NCI-H226 (cell line): ENCODE data around the gene CNKSR3.

Experiments used
- DNase-seq: peaks from one replicate; pipeline ENCODE4 v3.0.0-alpha.2; 2015

Gene CNKSR3

DNA sequence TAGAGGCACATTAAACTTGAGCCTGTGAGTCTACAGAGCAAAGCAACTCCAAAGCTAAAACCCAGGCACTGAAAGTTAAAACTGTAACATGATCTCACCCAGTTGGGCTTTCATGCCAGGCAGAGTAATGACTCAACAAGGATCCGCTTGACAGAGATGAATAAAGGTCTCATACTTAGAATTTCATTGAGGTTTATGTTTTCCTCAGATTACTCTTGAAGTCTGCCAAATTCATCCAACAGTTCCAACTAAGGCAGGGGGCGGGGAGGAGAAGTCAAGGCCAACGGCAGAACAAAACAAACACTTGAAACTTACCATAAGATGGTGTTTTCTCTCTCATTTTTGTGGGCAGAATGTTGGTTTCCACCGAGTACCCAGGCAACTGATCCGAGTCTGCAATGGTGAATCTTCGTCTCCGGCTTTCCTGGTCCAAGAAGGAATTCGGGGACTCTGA is 99.8 kb downstream of the CNKSR3 start:
- DNase-seq, result peak; percentile 96

DNA sequence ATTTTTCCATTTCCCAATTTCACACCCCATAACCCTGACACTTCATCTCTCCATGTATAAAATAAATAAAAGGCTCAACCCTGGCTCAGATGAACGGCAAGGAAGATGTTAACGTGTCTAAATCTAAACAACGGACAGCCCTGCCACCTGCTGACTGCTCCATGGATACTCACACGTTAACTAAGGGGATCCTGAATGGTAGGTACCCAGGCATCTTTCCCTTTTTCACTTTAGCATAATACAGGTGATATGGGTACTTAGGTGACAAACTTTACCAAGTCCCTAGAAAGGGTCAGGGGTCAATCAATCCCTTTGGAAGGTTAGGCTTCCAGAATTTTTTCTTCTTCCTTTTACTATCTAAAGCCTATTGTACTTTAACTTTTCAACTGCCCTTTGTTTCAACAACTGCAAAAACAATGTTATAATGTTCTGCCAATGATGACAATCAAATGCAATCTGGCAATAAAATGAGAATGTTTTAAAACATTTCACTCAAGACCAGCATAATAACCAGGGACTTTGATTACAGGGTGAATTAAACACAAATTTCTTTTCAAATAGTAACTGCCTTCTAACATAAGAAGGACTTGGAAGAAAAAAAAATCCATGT is 101.5 kb downstream of the CNKSR3 start:
- peak; percentile 41 for DNase-seq

DNA sequence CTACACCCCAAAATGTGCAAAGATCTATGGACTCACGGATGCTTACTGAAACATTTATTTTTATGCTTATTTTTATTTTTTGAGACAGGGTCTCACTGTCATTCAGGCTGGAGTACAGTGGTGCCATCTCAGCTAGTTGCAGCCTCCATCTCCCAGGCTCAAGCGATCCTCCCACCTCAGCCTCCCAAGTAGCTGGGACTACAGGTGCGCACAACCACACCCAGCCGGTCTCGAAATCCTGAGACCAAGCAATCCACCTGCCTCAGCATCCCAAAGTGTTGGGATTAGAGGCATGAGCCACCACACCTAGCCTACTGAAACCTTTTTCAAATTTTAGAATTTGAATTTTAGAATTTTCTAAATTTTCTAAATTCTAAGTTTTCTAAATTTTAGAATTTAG is 103.0 kb downstream of the CNKSR3 start:
- no peak for DNase-seq

DNA sequence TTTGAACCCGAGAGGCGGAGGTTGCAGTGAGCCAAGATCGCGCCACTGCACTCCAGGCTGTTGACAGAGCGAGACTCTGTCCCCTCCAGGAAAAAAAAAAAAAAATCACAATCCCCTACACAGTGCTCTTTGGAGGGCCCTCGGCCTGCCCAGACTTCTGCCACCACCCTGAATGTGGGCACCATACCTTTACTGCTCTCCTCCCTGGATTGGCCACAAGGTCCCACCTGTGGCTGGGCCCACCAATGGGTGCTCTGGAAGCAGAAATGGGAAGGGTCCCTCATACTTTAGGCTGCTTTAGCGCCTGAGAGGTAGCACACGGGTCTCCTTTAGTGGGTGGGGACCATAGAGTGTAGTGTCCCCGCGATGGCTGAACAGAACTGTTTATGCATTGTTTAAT is 103.6 kb downstream of the CNKSR3 start:
- no peak for DNase-seq

DNA sequence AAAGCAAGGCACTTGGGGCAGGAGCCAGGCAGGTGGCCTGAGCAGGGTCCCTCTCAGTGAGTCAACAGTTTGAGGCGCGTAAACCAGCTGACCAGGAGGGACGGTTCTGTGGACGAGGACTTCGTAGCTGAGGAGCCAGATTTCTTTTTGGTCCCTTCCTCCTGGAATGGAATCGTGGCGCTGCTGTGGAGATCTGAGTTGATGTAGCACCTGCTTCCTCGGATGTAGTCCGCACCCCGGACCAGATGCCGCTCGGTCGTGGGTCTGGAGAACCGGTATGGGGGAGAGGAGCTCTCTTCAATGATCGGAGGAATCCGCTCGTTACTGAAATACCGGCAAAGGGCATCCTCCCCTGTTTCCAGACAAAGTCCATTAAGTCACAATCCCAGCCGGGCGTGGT is 104.2 kb downstream of the CNKSR3 start:
- DNase-seq, result no peak

DNA sequence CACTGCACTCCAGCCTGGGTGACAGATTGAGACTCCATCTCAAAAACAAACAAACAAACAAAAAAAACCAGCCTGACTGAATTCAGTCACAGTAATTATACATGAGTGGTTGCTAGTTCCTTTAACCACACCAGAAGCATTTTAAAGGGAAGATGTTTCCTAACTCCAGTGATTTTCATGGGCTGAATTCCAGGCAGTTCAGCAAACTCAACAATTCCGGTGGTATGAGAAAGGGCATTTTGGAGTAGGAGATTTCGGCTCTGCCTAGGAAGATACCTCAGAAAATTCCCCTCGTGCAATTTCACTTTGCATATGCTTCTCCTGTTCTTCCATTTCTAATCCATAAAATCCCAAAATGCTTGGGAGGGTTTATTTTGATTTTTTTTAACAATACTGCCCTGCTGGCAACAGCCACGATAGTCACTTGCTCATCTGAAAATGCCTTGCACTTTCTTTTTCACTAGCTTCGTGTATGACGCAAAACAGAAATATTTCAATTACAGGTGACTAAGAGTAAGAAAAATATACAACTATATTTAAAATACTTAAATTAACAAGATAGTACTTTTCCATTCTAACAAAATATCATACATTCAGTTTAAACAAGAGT is 105.6 kb downstream of the CNKSR3 start:
- DNase-seq, result peak; percentile 48

DNA sequence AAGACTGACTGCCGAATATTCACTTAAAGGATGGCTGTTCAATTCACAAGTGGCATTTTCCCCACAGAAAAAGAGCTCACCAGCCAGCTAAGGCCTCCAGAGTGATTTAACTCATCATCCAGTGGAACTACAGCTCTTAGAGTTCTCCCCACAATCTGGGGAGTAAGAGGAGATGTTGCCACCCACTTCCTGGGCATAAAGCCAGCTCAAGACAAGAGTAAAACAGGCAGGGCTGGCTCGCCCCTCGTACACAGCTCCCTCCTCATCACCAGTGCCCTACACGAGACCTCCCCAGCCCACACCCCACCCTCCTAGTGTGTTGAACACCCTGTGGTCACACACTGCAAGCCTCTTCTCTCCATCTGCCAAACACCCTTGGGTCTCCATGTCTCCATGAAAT is 106.7 kb downstream of the CNKSR3 start:
- DNase-seq, result peak; percentile 87

DNA sequence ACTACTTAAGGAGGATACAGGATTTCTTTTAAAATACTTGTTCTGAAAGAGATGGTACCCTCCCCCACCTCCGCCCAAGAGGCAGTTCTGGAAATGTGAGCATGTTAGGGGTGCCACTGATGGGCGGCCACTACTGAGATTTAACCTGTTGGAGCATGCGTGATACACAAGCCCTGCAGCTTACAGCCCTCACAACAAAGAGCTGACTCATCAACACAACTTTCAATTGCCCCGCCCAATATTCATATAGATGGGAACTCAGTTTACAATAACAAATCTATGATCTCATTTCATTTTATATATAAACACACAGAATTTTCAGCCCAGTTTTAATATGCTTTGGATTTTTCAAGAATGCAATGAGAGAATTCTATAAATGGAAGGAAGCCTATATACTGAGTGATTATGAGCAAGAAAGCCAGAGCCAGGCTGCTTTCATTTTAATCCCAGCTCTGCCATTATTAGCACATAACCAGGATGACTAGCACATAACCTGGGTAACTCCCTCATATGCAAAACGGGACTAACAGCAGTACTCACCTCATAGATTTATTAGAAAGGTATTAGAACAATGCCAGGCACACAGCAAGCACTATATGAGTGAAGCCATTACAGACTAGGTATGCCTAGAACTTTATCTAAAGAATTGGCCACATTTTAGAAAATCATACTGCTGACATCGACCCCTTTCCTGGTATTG is 108.3 kb downstream of the CNKSR3 start:
- DNase-seq, result no peak

DNA sequence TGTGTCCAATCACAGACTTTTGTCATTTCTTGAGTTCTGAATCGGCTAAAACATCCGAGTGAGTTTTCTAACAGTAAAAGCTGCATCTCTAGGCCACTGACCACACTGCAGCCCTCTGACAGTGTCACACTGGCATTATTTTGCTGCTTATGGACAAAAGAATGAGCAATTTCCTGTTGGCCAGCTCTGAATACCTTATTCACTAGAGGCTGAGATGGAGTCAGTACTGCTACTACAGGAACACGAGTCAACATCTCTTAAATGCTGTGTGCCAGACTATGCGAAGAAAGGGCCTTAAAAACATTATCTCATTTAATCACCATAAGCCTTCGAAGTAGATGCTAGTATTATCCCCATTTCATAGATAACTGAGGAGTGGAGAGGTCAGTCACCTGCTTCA is 111.4 kb downstream of the CNKSR3 start:
- DNase-seq, result no peak

DNA sequence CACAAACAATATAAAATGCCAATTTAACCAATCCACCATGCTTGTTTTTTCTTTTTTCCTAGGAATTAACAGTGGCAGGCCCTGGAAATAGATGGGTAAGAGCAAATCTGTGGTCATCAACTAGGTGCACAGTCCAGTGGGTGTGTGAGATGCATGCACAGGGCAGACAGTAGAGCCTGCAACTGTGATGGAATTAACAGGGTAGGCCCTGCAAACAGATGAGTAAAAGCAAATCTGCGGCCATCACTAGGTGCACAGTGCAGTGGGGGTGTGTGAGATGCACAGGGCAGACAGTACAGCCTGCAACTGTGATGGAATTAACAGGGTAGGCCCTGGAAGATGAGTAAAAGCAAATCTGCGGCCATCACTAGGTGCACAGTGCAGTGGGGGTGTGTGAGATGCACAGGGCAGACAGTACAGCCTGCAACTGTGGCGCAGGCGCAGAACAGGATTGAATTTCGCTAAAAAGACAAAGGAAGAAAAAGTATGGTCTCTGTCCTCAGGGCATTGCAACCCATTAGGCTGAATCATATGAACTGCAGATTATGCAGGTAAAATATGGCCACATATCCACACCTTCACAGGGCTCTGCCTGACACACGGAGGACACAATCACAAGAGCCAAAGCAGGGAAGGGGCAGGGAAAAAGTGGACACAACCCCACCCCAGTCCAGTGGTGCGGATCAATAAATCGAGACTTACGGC is 112.8 kb downstream of the CNKSR3 start:
- DNase-seq, result no peak

DNA sequence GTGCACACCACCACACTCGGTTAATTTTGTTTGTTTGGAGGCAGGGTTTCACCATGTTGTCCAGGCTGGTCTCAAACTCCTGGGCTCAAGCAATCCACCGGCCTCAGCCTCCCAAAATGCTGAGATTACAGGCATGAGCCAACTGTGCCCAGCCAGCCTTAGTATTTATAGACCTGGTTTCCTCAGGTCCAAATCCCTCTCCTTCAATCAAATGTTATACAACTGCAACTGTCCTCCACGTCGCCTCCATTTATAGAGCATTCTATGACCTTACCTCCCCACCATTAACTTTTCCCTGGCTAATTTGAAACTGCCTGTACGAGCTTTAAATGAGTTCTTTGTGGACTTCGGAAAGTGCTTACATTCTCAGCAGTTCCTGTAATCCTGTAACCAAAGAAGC is 114.6 kb downstream of the CNKSR3 start:
- DNase-seq, result no peak

DNA sequence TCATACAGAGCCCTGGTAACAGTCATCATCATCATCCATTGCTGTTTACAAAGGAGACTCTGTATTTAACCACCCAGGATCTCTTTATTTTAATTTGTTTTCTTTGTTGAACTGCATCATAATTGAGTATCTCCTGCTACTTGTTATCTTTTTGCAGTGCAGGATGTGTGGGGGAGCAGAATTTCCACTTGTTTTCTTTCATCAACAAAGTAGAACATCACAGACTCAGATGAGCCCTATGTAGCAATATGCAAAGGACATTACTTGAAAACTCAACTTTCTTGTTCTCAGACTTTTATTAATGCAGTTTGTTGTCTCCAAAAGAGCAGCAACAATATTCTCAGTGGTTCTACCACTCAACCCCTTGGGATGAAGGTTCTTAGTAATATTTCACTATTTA is 115.2 kb downstream of the CNKSR3 start:
- no peak for DNase-seq

DNA sequence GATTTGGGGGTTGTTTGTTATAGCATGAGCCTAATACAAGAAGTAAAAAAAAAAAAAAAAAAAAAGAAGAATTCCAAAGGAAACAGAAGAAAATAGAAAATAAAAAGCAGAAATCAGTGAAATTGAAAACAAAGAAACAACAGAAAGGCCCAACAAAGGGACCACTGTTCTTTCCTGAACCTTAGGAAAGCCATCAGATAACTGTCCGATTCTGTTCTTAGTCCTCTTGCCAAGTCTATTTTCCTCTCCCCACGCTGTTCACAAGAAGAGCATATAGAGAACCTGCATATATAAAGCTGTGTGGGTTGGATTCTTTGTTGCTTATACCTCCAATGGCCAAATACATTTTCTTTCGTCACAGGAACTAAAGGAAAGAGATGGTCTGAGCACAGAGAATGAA is 115.9 kb downstream of the CNKSR3 start:
- DNase-seq, result no peak

DNA sequence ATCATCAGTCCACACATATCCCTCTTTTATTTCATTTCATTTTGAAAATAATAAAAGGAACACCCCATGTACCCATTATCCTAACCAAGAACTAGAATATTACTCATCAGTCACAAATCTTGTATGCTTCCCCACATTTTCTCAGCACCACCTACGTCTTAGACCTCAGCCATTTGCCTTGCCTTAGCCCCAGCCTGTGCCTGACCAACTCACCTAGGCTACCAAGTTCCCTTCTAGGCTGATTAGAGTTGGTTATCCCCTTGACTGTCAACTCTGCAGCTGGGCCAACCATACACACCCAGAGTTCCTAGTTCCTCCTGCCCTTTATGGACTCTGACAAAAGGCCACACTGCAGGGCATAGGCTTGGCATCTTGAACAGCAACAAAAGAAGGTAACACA is 120.5 kb downstream of the CNKSR3 start:
- no peak for DNase-seq

DNA sequence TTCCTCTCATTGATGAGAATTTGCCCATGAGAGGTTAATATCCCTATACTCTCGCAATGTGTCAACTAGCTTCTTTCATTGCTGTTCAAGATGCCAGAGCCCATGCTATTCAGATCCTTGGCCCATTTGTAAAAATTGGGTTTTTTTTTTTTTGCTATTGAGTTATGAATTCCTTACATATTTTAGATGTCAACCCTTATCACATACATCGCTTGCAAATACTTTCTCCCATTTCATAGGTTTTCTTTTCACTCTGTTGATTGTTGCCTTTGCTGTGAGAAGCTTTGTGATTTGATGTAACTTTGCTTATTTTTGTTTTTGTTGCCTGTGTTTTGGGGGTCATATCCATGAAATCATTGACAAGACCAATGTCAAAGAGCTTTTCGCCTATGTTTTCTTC is 121.7 kb downstream of the CNKSR3 start:
- peak; percentile 41 for DNase-seq

DNA sequence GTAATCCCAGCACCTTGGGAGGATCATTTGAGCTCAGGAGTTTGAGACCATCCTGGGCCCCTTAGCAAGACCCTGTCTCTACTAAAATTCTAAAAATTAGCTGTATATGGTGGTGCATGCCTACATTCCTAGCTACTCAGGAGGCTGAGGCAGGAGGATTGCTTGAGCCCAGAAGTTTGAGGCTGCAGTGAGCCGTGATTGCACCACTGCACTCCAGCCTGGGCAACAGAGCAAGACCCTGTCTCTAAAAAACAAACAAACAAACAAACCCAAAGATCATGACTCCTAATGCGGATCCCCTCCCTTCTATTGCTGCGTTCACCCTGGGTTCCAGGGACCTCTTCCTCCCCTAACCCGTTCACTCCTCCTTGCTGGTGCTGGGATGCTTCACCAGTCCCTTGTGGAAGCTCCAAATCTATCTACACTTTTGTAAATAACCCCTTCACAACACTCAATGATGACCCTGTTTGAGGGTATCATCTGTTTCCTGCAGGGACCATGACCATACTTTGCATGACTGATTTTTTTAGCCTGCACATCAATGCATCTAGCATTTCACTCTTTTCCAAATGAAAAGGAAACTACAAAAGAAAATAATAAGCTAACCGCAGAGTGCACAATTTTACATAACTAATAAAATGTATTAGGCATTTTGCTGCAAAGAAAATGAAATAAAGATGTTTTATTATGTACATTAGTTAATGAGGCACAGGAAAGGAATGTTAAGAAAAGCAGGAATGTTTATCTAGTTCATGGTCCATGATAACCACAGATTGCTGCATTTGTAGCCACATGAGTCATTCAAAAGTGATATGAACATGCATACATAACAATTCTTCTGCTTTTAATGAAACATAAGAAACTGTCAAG is 123.4 kb downstream of the CNKSR3 start:
- DNase-seq, result peak; percentile 88

DNA sequence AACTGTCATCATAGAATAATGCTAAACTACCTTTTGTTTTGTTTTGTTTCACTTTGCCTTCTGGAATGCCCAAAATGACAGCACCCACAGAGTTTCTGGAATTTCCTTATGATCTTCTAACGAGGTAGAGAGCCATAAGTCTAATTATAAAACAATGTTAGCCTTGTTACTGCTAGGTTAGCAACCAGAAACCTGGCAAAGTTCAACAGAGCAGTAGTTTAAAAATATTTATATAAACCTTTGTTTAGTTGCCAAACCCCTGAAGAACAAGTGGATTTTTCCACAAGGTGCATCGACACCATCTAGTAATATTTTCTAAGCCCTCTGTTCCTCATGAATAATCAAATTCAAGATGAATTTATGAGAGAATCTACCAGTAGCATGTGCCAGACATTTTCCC is 126.3 kb downstream of the CNKSR3 start:
- DNase-seq, result no peak

DNA sequence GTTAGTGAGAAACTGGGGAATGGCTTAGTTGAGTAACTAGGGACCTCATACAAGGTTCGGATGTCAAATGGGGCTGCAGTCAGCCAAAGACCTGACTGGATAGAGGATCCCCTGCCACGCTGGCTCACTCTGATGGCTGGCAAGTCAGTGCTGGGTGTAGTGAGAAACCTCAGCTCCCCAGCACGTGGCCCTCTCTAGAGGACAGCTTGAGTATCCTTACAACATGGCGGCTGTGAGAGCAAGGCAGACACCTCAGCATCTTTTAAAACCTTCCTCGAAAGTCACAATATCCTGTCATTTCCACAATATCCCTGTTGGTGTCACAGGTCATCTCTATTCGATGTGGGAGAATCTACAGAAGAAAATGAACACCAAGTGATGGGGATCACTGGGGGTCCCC is 127.2 kb downstream of the CNKSR3 start:
- no peak for DNase-seq

DNA sequence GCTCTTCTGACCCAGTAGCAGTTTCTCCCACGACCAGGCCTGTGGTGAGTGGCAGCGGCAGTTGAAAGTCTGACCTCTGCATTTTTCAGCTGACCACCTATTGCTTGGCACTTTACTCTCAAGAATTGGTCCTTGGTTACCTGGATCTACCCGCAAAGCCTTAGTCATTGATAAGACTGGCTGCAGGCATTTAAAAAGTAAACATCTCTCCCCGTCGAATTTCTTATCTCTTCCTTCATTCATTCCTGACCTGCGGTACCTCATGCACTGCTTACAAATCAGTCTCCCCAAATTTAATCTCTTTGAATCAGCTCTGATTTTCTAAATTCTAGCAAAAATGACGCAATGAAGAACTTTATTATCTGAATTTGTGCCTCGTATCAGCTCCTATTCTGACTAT is 127.7 kb downstream of the CNKSR3 start:
- peak; percentile 98 for DNase-seq

DNA sequence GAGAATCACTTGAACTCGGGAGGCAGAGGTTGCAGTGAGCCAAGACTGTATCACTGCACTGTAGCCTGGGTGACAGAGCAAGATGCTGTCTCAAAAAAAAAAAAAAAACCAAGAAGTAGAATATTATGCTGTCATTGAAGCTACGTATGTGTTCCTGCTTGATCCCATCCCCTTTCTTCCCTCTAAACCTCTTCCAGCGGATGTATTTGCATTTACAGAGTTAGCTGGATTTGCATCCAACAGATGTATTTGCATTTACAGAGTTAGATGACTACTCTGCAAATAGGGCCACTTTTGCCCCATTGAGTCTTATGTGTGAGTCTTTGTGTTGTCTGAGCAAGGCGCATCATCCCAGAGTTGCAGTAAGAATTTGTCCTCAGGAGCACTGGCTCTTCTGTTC is 128.9 kb downstream of the CNKSR3 start:
- no peak for DNase-seq

DNA sequence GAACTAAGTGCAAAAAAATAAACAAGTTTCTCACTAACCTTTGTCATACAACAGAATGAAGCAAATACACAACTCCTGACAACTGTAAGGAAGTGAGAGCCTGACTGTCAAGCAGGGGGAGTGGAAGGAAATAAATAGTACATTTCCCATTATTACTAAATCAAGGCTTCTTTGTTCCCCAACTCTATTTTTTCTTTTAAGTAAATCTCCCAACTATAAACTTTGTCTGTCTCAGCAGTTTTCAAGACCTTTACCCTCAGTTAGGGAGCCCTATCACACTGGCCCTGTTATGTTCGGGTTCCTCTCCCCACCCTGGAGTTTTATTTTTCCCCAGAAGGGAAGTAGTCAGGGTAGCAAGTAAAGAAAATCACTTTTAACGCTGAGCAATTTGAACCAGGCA is 129.7 kb downstream of the CNKSR3 start:
- DNase-seq, result no peak

DNA sequence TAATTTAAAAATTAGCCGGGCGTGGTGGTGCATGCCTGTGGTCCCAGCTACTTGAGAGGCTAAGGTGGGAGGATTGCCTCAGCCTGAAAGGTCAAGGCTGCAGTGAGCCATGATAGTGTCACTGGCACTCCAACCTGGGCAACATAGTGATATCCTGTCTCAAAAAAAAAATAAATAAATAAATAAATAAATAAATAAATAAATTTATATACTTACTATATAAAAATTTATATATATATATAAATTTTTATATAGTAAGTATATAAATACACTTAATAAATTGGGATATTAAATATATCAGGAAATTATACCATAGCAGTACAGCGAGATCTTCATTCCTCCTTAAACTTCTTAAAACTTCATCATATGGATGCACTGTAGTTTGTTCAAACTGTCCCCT is 130.9 kb downstream of the CNKSR3 start:
- DNase-seq, result no peak

DNA sequence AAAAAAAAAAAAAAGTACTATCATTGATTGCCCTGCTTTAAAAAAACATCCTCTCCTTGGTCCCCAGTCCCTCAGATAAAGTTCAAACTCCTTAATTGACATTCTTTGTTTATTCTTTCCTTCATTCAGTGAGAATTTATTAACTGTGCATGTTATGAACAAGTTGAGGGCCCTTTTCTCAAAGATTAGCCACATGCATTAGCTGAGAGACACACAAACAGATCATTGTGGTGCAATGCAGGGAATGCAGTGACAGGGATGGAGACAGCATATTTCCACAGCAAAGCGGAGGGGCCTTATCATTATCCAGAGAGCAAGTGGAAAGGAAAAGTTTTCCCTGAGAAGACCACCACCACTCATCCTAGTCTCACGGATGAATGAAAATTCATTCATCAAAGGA is 132.0 kb downstream of the CNKSR3 start:
- DNase-seq, result no peak
